HG03442 (cell line): Measurements from ENCODE around the gene DST.

ENCODE experiments used
- ATAC-seq: cut with Tn5 transposase; IDR thresholded peaks from one replicate; pipeline ENCODE4 v1.9.1; 2021; ENCODE audit warnings: mild to moderate bottlenecking, moderate library complexity; ENCODE audit not compliant: unreplicated experiment

The DST gene

DNA sequence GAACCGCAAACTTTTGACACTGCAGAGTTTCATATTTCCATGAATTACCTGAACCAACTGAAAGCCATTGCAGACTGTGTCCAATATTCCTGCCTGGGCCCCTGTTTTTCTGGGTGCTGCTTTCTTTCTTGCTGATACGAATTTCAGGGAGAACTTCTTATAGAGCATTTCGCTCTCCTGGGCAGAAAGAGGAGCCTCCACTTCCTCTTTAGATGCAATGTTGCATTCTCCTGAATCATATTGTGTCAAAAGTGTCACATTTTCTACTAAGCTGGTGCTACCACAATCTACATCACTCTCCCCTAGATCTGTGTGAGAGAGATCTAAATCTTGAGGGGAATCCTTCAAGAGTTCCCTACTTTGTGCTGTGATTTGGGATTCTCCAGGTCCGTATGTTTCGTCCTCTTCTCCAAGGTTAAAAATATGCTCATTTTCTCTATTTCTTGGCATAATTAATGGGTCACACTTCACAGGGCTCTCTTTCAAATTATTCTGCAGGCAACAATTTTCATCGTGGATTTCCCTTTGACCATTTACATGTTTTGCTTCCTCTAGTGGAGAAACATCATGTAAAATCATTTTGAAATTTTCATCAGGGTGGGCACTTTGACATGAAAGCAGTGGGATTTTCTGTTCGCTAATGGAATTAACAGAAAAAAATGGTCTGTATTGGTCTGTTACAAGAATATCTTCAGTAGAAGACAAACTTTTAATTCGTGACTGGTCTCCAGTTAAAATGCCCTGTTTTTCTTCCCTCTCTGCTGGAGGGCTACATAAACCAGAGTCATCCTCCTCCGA is 102.3 kb downstream of the DST start:
- no peak for ATAC-seq

DNA sequence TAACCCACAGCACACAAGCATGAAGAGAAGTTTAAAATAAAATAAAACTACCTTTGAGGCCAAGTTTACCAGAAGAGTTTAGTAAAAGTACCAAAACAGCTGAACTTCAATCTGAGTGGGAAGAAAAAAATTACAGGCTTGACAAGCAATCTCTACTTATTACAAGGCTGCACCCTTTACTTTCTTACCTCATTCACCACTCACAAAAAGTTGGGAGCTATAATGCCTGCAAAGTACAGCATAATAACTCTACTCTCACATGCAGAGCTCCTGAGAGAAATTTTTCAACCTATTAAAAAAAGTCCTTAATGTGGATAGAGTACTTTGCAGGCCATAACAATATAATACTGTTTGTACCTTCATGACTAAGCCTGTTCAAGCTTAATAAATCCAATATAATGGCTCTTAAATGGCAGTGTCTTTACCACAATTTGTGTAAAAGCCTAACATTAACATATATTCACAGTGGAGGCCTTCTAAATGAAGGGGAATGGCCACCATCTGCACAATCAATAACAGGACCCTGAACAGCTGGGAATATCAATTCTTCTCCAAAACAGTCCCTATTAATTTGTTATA is 103.1 kb downstream of the DST start:
- ATAC-seq: no peak

DNA sequence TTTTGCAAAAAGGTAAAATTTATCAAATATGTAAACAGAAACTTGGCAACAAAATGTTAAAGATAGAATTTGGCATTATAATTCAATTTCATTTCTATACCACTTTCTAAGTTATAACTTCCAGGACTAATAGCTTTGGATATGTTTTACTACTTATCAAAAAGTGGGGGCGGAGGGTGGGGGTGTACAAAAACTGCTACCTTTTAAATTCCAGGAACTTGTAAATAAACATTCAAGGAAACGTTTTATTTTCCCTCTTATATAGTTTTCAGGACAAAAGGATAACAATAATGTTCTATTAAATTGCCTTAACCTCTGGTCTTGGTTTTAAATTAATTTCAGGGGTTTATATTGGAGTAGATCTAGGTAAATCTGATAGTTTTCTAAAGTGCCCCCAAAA is 103.8 kb downstream of the DST start:
- no peak for ATAC-seq

DNA sequence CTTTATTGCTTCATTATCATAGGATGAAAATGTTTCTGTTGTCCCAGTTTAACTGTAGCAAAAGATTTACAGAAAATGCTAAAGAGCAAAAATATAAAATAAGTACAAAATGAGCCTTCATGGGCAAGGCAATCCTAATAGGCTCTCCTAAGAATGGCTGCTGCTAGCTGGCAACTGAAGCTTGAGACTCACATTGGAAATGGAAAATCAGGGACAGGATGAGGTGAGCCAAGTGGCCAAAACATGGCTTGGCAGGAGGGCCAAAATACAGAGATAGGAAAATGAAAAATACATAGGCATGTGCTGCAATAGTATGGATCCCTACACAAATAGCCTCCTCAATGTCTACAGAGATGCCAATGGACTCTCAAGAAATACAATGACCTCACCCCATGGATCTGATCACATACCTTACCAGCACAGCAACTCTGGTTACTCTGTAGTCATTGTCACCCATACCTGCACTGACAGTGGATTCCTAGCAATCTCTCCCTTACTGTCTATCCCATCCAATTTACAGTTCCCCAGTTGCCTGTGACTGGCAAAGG is 105.4 kb downstream of the DST start:
- ATAC-seq: no peak

DNA sequence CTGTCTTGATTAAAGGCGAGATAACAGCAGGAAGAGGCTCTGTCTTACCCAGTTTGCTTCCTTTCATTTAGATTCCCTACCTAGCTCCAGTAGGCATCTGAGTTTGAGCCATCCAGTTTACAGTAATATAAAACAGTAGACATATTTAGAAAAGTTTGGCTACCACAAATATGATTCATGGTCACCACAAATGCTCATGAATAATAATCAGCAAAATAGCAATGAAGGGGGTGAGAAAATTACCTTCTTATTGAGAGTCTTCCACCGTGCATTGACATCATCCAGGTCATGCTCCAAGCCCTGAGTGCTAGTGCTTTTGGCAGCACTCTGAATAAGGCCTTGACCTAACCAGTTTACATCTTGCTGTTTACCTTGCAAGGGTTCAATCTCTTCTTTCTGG is 106.2 kb downstream of the DST start:
- ATAC-seq: no peak

DNA sequence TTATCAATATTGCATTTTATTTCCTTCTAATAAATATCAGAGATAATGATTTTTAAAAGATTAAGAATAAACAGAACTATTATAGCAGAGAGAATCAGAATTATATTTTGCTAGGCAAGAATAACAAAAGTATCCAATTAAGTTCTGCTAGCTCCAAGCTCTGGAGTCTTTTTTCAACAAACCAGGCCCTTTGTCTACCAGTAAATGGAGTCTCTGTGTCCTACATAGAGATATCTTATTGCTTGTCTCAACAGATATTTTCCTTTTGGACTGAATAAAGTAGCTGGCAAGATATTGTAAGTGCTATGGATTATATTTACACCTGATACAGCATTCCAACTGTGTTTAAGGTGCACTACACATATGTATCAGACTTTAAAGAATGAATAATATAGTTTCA is 107.1 kb downstream of the DST start:
- ATAC-seq: no peak

DNA sequence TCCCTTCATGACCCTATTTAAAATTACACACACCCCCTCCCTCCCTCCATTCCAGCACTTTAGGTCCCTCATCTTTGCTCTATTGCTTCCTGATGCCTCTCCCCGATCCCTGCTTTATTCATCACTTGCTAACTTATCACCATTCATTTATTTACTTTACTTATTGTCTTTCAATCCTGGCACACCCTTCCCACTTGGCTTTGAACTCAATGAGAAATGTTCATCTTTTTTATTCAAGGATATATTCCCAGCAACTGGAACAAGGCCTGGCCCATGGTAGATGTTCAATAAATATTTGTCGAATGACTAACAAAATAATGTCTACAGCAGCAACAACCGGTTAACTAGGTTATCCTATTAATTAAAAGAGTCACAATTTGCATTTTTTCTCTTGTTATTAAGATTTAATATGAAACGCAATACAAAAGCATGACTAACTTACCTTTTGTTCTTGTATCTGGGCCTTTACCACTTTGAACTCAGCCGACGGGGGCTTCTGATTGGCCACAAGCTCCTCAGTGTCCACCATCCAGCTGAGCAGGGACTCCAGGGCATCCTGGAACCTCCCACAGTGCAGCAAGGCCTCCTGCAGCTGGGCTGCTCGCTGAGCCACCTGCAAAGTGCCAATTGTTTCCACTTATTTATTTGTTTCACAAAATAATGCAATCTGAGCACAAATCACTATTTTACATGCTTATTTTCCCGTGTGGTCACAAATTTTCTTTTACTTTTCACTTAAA is 107.8 kb downstream of the DST start:
- no peak for ATAC-seq

DNA sequence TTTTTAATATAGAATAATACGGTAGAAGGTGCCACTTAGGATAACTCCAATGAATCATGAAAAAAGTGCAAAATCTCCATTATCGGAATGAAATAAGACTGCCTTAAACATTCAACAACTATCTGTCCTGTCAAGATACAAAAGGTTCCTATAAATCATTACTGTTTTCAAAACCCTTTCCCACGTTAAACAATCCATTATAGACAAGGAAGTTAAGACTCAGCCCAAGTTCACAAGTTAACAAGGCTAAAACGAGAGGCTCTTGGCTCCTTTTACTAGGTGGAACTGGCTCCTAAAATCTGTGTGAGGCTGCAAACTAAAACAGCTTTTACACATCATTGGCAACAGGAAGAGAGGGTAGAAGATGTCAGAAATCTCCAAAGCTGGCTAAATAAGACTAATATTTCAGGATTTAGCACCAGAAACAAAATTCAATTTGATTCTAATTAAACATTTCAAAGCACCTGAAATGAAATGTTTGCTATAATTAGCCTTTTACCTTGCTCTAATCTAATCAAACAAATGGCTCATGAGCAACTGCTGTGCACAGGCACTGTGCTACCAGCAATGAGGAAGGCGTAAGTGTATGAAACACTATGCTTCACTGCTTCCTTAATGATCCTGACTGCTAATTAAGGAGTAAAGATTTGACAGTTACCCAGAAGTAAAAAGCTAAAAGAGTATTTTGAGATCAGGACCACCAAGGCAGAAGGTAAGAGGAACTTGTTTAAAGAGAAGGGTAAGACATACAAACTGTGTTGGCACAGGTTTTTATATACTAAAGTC is 109.7 kb downstream of the DST start:
- ATAC-seq: no peak

DNA sequence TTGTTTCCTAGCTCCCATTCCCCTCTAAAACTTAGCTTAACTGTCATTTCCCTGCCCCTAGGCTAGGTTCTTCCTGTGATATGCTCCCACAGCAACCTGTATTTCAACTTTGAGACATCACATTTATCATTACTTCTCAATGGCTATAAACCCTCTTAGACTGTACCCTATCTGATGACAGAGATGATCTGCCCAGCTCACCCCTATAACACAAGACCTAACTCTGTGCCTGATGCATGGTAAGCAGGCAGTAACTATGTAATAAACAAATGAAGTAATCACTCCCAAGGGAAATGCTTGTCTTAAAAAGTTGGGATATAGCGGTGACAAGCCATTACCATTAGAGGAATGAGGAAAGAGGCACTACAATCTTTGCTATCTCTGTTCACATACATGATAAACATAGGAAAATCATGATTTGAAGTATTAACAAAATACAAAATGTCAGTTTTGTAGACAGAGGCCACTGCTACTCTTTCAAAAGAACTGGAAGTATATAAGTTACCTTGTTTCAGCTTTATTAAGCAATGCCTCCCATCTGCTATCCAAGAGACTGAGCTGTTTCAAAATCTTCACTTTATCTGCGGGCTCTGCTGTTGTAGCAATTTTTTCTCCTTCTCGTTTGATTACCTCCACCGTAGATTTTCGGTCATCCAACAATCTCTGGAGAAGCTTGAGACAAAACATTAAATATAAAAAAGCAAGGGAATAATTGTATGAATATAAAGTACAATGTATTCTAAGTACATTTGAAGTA is 110.7 kb downstream of the DST start:
- no peak for ATAC-seq

DNA sequence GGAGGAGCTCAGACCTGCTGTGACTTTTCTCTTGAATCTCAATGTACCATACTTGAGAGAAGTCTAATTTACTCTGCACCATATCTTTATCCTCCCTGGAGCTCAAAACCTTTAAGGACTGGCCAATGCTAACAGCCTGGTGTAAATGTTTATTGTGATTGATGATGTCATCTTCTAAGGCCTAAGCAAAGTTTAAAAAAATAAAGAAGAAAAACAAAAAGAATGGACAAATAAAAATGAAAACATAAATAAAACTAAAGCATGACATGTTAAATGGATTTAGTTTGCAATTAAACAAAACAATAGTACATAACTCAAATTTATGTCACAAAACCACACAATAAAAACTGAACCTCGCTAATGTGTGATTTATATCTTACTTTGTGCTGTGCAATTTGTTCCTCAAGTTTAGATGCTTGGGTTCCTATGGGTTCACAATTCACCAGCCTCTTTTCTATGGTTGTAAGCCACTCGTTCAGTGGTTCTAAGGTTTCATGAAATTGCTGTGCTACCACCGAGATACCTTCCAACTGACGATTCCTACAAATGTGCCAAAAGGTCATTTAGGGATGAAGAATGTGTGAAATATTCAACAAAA is 113.0 kb downstream of the DST start:
- no peak for ATAC-seq

DNA sequence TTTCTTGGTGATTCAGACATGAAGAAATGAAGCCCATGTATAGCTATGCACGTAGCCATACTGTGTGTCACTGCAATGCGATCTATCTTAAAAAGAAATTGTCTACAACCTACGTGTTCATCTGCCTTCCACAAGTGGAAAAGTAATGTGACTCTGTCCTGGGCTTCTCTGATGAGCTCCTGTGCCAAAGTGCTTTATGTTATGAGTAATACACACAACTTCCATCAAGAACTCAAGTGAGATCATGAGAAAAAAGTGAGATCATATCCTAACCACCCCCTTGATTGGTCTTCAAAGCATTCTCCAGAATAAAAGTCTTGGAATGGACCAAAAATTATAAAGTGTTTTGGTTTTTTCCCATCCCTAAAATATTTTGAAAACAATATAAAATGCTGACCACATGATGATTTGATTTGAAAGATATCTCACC is 114.3 kb downstream of the DST start:
- ATAC-seq: no peak

DNA sequence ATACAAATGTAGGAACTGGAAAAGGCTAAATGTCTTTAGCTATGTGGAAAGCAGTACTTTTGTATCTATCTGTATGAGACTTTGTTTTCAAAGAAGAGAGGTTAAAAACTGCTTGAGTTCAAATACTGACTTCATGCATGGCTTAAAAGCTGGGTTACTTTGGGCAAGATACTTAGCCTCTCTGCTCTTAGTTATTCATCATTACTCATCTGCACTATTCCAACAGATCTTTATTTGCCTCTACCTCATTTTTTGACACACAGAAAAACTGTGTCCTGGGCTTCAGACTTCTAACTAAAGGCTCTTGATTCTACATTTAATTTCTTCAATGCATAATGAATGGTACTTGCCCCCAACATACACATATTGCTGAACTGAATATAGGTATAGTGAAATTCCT is 114.8 kb downstream of the DST start:
- ATAC-seq: no peak

DNA sequence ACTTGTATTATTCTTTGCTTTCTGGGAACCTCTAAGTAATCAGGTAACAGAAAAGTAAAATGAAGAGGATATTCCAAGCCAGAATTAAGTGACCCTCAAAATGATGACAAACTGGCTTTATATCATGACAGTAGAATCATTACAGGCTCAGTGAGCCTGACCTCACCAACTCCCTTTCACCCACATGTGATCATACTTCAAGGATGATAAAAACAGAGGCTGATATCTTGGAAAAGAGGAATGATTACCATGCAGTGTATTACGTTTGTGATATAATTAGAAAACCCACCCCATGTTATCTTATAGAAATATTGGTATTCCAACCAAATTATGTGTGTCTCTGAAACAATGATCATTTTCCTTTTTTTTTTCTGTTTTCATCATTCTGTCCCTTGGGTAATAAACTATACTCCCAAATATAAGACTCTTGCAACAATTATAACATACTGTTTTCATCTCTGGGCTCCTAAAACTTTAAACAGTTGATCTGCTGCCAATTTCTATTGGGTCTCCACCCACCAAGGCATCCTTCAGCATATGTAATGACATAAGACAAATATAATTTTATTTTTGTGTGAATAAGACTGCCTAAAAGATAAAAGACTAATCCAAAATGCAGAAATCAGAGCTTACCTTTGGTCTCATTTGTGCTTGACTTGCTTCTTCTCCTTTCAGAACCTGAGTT is 115.7 kb downstream of the DST start:
- no peak for ATAC-seq

DNA sequence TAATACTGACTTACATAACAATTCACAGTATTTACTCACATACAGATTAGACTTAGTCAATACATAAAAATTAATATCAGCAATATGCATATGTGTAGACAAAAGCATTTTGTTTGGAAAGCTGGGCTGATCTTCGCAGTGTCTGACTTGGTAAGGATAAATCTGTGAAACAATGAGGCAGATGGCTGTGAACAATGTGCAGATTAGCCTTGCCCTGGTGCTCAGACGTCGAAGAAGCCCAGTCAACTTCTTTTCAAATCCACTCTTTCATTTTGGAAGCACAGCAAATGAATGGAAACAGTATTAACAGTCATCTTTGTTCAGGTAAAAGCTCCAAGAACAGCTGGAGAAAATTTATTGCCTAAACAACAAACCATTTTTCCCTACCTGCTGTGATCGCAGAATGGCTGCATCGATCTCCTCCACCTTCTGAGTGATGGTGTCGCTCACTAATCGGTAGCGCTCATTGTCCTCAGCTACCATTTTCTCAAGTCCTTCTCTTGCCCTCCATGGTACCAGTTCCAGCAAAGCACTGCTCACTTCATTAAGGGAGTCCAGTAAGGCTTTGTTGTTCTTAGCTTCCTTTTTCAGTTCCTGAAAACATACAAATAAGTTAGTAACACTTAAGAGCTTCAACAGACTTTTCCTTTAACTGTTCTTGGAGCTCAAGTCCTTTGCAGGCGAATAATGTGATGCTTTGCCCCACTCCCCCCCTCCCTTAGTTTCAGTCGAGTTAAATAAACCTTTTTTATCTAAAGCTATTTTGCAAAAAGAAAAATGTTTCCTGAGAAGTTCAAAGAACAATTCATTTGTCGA is 116.5 kb downstream of the DST start:
- no peak for ATAC-seq

DNA sequence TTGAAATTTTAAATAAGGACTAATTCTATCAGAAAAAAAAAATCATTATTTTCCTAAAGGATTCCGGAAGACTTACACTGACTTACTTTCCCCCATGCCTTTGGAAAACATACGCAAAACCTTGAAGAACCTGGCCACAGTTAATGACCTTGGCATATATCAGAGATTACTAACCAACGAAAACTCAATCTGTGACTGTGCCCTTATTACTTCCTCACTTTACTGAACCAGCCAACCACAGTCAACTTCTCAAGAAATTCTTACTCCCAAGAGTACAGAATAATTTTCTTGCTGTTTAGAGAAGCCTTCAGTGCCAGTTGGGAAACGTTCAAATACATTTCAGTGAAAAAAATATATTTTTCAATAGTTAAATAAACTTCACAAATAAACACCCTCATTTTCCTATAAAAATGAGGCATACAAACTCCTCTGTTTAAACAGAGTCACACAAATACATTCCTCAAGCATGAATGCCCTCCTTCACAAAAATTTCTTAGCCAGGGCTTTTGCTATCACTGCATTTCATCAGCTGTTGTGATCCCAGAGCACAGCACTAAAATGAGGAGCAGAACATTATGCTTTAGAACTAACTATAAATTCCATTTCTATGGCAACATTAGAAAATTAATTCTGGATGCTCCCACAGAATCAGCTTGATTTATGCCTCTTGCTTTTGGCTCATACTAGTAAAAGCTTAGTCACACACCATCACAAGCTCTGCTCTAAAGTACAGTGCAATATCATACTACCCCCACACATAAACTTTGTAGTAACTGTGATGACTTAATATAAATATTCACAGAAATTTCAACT is 117.6 kb downstream of the DST start:
- no peak for ATAC-seq

DNA sequence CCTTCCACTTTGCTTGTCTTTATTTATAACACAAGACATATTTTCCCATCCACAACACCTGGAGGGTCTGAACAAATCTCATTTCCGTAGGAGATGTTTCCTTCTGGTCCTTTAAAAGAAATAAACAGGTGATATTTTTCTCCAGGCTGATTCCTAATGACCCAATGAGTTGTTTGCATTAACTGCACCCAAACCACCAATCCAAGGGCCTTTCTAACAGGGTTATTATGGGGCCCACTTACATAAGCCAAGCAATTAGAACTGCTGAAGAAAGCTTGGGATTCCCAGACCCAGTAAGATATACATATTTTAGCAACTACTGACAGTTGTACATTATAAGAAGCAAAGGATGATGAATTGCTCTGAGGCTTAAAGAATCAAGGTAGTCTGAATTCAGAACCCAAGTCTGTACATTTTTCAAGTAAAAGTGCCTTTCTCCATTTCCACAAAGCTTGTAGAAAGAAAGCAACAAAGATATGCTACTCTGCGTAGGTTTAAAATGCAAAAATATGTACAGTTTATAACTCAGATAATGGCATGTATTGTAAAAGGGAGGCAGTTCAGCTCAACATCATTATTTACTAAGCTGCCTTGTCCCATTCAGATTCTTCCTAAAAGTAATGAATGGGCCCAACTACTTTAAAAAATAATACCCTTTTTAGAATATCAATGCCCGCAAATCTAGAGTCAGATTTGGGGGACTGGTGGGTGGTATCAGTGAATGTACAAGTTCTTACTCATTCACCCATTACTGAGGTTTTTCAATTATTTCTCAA is 120.0 kb downstream of the DST start:
- no peak for ATAC-seq

DNA sequence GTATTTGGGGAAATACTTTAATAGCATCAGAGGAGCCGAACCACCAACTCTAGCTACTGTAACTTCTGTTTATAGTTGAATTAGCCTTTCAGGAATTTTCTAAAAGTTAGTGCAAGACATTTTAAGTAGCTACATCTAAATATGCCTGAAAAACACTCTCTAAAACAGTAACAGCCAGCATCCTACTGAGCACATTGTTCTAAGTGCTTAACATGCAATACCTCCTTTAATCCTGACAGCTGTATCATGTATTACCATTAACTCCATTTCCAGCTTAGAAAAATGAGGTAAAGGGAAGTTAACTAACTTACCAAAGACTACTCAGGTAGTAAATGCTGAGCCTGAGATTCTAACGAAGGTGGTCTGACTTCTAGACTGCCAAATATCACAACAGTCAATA is 120.7 kb downstream of the DST start:
- no peak for ATAC-seq
